ENCODE results near the gene SEPTIN10.
A peak's percentile ranks its signal among the peaks of the same experiment; 100 is the strongest.
"Not testable (repeated sequence)": the region's sequence is repeated elsewhere in the genome, so short reads cannot be mapped to it uniquely, and the experiment has no call there.

SEPTIN10 gene

DNA sequence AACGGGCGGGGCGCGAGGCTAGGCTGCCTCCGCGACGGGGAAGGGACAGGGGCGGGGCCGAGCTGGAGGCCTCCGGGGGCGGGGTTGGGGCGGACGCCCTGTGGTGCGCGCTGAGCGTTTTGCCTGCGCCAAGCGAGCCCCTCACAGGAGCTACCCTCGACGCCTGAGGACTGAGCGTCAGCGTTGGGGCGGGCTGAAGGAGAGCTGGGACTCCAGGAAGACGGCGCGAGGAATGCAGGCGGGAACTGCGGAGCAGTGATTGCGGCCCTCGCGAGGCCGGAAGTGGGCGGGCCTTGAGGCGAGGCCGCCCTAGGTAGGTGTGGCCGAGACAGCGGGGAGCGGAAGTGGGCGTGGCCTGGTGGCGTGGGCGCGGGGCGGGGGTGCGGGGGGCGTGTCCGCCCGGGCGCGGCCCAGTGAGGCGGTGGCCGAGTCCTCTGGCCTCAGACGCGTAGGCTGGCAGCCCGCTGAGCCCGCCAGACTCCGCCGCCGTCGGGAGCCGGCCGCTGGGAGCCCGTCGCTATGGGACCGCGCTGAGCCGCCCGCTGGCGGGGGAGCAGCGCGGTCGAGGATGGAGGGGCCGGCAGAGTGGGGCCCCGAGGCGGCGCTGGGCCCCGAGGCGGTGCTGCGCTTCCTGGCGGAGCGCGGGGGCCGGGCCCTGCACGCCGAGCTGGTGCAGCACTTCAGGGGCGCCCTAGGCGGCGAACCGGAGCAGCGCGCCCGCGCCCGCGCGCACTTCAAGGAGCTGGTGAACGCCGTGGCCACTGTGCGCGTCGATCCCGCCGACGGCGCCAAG lies at the start of gene SEPTIN10, which contains the start of gene SOWAHC:
SEPTIN10 (minus strand) TSS at position 45 of the 793 bp plus-strand sequence. CDS start 139 bp downstream, outside the sequence.
SOWAHC (plus strand) TSS at position 443 of the 793 bp plus-strand sequence; CDS start at position 569, 126 bp downstream.
- peak; percentile 83 for DNase-seq

DNA sequence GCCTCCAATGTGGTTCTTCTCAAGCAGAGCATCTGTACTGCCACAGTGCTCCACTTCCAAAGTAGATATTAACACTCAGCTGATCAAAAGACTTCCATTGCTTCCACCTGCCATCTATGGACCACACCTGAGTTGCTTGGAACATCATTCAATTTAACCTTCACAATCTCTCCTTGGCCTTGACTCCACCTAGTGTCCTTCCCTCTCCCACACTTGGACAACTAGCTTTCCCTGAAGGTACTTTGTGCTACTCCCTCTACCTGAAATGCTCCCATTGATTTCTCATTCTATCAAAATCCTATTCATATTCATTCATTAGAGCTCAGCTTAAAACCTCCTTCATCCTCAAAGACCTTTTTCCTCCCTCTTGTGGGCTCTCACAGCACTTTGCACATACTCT lies 49.1 kb upstream of the SEPTIN10 start:
- no peak for DNase-seq

DNA sequence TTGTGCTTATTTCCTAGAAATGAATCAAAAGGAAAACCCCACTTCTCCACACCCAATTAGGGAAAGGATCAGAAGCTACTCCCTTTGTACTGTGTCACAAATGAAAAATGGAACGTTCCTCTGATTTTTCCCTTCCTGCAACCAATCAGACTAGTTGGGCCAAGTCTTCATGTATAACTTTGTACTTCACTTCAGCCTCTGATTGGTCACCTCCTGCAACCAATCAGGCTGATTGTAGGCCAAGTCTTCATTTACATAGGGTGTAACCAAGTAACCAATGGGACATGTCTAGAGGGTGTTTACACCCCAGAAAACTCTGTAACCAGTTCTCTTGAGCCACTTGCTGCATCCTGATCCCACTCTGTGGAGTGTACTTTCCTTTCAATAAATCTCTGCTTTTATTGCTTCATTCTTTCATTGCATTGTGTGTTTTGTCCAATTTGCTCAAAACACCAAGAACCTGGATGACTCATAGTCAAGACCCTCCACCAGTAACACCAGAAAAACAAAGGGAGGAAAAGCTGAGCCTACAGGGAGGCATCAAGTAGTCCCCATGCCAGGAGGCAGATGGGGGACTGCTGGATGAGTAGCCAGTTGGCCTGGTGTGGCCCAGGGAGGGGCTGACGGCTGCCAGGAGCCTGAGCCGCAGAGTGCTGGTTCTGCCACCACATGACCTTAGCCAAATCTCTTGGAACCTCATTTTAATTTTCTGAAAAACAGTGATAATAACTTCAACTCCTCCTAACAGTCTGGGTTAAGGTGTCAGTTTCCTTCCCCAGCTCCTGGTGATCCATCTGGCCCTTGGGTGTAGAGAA lies 46.5 kb upstream of the SEPTIN10 start:
- no peak for DNase-seq

DNA sequence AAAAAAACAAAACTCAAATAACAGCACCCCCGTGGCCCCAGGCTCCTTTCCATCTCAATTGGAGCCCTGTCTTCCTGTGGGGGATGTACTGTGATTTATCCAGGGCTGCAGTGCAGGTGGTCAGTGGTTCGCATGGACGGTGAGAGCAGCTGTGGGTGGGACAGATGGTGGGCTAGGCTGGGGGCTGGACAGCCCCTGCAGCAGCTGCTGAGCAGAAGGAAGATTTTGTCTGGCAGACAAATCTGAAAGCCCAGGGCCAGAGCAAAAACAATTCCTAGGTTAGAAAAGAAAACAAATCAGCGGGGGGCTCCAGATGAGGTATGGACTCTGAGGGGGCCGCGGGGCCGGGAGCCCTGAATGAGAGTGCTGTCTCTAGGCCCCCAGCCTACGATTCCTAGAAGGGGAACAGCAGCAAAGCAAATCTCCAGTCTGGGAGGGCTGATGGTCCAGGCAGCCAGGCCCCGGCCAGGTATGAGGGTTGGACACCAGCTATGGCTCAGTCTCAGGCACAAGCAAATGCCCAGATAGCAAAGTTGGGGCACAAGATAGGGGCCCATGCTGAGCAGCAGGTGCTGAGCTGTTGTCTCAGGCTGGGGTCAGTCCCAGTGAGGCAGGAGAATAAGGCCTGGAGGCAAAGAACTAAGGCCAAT lies 45.8 kb upstream of the SEPTIN10 start:
- no peak for DNase-seq

GRCh38 chr2:109655287-109655686 lies 41.5 kb upstream of the SEPTIN10 start:
- no peak for DNase-seq

- DNase-seq = no peak
Measured at GRCh38 chr2:109654326-109655050, 40.7 kb upstream of the SEPTIN10 start.

DNA sequence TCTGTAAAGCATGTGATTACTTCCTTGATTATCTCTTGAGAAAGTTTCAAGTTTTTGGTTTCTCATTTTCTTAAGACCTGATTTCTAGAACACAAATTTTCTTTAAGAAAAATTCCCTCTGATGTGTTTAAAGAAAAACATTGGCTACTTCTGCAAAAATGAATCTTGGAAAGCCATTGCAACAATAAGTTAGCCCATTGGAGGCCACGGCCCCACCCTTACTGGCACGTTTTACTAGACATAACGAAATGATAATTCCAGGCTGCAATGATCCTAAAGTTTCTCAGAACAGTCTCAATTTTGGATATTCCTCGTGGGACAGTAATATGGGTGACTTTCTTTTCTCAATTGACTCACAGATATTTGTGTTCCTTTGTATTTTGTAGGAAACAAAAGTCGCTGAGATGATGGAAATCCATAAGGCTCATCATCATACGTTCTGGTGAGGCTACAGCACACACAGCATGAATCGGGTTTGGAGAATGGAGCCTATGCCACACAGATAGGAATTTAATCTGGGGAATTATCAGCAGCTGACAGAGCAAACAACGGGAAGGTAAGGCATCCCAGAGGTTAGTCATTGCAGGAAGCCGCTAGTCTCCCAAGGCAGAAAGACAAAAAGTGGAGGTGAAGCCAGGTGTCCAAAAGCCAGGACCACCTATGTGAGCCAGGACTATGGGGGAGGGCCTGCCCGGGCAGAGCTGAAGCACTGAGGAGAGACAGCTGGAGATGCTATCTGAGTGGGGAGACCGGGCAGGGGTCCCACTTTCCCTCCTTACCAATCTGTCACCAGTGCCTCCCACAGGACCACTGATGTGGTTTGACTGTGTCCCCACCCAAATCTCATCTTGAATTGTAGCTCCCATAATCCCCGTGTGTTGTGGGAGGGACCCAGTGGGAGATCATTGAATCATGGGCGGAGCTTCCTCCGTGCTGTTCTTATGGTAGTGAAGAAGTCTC lies 36.2 kb upstream of the SEPTIN10 start:
- no peak for DNase-seq

DNA sequence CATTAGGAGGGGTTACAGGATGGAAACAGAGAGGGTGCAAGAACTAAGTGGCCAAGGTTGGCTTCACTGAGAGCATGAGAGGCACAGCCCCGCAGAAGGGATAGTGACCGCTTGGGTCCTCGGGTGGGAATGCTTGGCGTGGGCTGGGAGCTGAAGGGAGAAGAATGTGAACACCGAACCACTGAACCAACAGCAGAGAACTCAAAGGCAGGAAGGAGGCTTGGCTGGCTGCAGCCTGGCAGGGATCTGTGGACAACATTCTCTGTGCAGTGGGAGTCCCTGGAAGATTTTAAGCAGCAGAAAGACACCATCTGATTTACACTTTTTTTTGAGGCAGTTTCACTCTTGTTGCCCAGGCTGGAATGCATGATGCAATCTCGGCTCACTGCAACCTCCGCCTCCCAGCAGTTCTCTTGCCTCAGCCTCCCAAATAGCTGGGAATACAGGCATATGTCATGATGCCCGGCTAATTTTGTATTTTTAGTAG lies 34.3 kb upstream of the SEPTIN10 start:
- no peak for DNase-seq

DNA sequence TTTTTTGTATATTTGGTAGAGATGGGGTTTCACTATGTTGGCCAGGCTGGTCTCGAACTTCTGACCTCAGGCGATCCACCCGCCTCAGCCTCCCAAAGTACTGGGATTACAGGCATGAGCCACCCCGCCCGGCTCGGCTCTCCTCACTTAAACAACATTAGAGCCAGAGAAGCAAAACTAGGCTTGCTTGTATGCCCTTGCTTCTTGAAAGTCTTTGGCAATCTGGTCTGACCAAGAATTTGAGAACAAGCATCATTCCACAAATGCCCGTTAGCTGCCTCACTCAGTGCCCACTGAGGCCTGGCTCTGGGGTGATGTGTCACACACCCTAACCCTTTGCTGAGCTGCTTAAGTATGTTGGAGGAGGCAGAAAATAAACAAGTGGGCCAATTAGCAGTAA lies 33.9 kb upstream of the SEPTIN10 start:
- no peak for DNase-seq

DNA sequence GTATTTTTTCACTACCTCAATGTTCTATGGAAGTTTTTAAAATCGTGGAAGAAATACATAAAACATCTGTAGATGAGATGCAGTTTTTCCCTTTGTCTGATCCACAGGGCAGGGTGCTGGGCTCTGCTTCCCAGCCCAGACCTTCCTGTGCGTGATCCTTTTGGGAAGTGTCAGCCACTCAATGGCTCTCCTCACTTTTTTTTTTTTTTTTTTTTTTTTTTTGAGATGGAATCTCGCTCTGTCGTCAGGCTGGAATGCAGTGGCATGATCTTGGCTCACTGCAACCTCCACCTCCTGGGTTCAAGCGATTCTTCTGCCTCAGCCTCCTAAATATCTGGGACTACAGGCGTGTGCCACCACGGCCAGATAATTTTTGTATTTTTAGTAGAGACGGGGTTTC lies 33.2 kb upstream of the SEPTIN10 start:
- DNase-seq = no peak

DNA sequence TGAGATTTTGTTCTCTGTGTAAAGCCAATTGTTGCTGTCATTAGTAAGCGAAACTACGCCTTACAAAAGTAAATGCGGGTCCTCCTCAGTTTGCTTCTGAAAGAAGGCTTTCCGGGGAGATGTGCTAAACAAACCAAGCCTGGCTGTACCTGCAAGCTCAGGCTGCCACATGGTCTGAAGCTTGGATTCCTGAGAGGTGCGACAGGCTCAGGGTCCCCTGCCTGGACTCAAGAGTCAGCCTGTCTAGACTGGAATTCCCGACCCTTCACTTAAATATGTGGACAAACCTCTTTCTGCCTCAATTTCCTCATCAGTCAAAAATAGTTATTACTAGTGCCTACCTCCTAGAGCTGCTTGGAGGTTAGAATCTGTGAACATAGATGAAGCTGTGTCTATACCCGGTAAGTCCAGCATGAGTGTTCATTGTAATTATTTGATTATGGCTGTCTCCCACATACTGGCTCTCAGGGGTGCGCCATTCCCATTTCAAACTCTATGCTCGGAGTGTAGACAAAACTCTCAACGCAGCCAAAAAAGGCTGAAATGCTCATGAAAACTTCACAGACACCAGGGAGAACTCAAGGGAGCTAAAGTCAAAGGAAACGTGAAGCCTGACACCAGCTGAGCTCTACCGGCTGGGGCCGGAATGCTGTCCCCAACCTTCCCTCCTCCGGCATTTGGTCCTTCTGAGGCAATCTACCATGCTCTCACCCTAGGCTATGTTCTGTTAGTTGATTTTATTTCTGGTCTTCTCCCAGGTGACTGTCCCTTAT lies 31.8 kb upstream of the SEPTIN10 start:
- DNase-seq = no peak

- DNase-seq = no peak
Measured at GRCh38 chr2:109644571-109645275, 31.0 kb upstream of the SEPTIN10 start.

DNA sequence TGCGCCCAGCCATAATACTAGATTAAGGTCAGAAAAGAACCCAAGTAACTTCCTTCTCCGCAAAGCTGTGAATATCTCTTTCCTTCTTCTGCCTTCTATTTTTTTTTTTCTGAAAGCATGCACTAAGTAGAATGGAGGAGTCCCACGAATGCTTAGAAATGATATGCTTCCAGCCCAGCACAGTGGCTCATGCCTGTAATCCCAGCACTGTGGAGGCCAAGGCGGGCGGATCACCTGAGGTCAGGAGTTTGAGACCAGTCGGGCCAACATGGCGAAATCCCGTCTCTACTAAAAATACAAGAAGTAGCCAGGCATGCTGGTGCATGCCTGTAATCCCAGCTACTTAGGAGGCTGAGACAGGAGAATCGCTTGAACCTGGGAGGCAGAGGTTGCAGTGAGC lies 26.2 kb upstream of the SEPTIN10 start:
- not testable (repeated sequence) for DNase-seq

- DNase-seq = no peak
Measured at GRCh38 chr2:109638795-109639194, 25.0 kb upstream of the SEPTIN10 start.

GRCh38 chr2:109637749-109638570 lies 24.2 kb upstream of the SEPTIN10 start:
- DNase-seq = no peak

- no peak for DNase-seq
Measured at GRCh38 chr2:109636317-109636716, 22.6 kb upstream of the SEPTIN10 start.

DNA sequence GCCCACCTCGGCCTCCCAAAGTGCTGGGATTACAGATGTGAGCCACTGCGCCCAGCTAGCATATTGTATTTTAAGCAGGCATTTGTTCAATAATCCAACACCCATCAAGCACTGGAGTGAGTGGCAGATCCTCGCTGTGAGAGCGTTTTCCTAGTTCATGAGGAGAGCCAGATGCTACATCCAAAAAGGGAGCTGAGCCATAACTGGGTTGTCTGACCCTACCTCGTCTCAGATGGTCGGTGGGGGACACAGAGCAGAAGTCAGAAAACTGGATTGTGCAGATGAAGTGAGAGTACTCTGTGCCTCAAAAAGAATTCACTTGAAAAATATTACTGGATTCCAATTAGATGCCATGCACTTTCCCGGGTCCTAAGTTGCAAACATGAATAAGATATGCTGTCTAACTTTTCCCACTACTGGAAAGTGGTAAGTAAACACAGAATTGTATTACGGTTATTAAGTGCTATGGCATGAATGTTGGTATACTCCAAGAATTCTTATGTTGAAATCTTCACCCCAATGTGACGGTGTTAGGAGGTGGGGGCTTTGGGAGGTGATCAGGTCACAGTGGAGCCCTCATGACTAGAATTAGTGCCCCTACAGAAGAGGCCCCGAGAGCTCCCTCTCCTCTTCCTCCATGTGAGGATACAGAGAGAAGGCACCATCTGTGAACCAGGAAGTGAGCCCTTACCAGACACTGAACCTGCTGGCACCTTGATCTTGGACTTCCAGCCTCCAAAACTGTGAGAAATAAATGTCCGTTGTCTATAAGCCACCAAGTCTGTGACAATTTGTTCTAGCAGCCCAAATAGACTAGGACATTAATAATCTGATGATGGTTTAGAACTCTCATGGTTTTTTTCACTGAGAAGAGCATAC lies 21.9 kb upstream of the SEPTIN10 start:
- no peak for DNase-seq
